Raji (cell line): ENCODE data around the gene YPEL5.
A peak's percentile ranks its signal among the peaks of the same experiment; 100 is the strongest.

Experiments
- POLR2A ChIP-seq: IDR thresholded peaks from 2 replicates; pipeline ENCODE4 v1.6.1; 2011; ENCODE audit warnings: low read depth, low read length, control low read depth; ENCODE audit not compliant: insufficient read depth

YPEL5 gene

DNA sequence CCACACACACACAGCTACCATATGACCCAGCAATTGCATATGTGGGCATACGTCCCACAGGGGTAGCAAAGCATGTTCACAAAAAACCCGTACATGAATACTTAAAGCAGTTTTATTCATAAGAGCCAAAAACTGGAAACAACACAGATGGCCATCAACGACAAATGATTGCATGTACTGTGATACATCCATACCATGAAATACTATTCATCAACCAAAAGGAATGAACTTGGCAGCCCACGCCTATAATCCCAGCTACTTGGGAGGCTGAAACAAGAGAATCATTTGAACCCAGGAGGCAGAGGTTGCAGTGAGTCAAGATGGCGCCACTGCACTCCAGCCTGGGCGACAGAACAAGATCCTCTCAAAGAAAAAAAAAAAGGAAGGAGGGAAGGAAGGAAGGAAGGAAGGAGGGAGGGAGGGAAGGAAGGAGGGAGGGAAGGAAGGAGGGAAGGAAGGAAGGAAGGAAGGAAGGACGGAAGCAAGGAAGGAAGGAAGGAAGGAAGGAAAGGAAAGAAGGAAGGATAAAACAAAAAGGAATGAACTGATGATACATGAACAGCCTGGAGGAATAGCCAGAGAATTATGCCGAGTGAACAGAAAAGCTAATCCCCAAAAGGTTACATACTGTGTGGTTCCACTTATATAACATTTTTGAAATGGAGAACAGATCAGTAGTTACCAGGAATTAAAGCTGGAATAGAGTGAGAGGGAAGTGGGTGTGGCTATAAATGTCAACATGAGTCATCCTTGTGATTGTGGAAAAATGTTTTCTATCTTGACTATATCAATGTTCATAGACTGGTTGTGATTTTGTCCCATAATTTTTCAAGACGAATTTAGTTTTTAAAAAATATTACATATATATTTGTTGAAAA is 19.6 kb upstream of the YPEL5 start:
- no peak for TF ChIP-seq POLR2A

DNA sequence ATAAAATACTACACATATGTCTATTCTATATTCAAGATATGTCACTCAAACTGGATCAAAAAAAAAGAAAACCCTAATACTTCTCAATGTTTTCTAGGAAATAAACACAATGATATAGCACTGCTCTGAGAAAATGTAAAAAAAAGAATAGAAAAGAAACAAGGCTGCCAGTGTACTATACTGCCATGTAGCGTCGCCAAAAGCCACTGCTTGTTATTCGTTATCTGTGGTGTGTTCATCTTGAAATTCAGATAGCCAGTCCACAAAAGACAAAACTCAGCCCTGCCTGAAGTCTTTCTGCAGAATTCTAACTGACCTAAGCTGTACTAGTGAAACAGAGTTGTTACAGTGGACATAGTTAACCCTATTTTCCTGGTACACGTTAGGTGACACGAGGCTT is 12.2 kb upstream of the YPEL5 start:
- TF ChIP-seq POLR2A: no peak

DNA sequence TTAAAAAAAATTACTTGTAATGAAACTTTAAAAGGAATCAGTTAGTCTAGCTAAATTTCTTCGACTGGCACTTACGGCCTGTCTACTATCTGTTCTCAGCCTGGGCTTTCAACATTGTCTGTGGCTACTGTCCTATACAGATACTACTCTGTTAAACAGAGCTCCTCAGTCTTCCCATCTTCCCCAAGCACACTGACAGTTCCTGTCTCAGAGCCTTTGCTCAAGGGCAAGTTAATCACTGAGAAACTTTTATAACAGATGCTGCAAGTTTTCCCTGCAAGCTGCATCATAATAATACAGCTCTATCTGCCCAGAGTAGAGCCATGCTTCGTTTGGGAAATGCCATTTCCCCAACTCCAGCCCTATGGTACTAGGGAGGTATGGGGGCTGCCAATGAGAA is 11.3 kb upstream of the YPEL5 start:
- TF ChIP-seq POLR2A: no peak

DNA sequence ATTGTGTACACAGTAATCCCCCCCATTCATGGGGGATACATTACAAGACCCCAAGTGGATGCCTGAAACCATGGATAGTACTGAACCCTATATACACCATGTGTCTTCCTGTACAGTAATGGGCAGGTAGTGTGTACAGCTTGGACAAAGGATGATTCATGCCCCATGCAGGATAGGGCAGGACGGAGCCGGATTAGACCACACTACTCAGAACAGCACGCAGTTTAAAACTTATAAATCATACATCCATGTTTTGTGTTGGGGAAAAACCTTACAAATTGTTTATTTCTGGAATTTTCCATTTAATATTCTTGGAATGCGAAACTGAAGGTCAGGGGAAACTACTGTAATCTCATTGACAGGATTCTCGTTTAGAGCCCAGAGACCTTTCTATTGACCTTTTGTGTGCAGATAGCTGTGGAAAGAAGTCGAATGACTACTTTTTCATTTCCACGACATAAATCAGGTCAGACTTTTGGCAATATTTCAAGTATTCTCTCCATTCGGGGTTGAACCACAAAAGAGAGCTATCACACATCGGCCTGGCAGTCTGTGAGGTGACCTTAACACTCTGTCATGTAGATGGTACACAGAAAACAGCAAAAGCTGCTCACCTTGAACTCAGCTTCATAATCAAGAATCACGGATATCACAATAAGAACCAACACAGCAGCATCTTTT is 9.9 kb upstream of the YPEL5 start:
- no peak for TF ChIP-seq POLR2A

DNA sequence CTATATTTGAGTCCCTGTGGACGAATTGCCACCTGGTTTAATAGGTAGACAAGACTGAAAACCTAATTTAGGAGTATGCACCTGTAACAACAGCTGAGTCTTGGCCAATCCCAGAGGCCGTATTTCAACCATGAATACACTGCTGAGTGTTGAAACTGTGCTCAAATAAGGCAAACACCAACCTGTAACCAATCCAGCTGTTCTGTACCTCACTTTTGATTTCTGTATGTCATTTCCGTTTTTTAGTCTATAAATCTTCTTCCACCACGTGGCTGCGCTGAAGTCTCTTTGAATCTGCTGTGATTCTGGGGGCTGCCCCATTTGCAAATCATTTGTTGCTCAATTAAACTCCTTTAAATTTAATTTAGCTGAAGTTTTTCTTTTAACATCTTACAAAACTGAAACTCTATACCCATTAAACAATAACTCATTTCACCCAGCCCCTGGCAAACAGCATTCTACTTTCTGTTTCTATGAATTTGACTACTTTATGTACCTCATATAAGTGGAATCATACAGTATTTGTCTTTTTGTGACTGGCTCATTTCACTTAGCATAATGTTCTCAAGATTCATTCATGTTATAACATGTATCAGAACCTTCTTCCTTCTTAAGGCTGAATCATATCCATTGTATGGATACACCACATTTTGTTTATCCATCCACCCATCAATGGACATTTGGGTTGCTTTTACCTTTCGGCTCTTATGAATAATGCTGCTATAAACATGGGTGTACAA is 7.5 kb upstream of the YPEL5 start:
- no peak for TF ChIP-seq POLR2A

DNA sequence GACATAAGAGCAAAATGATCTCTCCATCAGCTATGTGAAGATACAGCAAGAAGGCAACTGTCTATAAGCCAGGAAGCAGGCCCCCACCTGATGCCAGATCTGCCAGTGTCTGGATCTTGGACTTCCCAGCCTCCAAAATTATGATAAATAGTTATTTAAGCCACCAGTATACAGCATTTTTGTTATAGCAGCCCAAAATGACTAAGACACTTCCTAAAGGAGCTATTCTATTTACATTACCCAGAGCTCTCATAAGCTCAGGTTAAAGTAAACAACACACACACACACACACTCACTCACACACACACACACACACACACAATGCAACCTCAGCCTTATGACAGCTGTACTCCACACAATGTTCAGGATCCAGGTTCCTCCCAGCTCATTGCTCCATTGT is 5.7 kb upstream of the YPEL5 start:
- no peak for TF ChIP-seq POLR2A

DNA sequence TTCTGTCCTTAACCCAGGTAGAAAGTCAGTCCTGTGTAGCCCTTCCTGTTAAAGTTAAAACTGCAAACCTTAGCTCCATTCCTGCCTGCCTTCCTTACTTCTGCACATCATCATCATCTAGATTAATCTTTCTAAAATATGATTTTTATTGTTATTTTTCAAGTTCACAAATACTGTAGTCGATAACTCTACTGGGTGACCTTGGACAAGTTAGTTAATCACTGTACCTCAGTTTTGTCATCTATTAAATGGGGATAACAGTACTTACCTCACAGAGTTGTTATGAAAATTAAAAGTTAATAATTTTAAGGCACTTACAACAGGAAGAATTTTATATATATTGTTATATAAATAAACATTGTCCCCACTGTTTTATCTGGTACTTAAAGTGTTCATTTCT is 2.5 kb upstream of the YPEL5 start:
- TF ChIP-seq POLR2A: no peak

DNA sequence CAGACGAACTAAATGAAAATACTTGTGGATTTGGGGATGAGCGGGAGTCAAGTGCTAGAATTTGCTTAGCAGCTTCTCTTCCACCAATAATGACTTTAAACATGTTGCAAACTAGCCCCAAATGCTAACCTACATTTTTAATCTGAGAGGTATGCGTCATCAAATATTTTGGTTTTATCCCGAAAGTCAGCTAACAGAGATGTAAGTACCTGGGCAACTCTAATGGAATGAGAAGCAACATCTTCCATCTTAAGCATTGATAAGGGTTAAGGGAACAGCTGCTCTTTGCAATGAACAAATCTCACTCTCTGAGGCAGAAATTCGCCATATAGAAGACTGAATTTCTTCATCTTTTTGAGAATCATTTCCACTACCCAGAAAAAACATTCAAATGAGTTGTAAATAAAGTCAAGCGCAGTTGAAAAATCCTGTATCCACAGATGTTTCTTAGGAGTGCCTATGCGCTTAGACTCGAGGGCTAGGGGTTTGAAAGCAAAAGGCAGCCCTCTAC is 926 bp upstream of the YPEL5 start:
- TF ChIP-seq POLR2A: no peak

DNA sequence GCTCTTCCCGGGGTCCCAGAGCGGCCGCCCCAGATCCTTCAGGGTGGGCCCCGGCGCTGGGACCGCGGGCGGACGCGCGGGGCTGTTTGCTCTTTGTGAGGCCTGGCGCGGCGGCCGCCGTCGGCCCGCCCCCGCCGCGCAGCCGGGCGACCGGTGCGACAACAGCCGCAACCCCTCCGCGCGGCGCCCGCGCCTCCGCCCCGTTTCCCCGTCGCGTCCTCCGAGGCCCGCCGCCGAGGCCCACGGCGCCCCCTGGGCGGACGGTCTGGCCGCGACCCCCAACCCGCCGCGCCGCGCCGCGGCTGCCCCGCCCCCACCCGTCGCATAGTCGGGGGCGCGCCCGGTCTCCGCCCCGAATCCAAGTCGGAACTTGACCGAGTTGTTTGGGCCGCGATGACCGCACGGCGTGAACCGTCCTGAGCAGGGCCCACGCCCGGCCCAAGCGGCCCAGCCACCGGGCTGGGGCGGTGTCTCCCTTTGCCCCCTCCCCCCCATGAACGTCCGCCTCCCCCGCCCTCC is 448 bp downstream of the YPEL5 start:
- TF ChIP-seq POLR2A: peak; percentile 27; the same call in 1 of the 2 replicates

DNA sequence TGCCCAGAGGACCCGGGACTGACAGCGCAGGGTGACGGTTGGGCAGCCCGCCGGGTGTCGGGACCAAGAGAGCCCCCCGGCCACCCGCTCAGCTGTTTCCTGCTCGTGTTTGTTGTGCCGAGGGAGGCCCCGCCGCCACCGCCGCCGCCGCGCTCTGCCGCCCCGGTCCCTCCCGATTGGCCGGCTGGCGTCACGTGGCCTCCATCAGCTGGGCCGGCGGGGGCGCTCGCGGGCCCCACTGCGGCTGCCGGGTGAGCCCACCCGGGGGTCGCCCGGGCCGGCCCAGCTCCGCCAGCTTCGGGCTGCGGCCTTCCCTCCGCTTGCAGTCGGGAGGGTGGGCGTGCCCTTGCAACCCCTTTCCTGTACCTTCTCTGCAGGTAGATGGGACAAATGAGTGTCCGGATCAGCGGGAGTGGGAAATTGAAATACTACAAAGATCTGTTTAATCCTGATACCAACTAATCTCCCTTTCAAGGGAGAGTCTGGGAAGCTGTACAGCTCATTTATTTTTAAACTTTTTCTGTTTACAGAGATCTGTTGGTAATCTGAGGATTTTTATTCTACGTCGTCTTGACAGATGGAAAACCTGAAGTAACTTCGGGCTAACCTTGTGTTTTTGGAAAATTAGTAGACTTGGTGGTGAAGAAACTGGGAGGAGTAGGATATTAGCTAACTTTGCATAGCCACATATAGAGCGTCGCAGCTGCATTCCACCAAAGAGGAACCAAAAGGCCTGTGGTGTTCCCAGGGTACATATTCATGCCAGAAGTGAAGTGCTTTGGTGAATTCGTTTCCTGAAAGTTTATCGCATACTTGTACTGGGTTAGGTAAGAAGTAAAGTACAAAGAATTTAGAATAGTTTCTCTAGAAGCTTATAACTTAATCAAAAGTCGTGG is 1.2 kb downstream of the YPEL5 start:
- no peak for TF ChIP-seq POLR2A

DNA sequence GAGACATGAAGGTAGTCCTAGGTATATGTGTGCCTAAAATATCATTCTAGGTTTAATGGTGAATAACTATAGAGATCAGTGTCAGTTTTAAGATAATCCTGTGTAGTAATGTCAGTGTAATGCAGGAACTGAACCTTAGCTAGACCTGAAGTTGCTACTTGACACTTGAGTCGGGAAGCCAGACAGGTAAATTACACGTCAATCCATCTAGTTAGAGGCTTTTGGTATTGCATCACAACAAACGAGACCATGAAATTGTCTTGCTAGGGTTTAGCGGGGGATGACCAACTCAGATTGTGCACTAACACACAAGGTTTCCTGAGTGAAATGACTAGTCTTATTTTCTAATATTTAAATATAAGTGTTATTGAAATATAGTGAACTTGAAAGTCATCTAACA is 2.0 kb downstream of the YPEL5 start:
- TF ChIP-seq POLR2A: no peak

DNA sequence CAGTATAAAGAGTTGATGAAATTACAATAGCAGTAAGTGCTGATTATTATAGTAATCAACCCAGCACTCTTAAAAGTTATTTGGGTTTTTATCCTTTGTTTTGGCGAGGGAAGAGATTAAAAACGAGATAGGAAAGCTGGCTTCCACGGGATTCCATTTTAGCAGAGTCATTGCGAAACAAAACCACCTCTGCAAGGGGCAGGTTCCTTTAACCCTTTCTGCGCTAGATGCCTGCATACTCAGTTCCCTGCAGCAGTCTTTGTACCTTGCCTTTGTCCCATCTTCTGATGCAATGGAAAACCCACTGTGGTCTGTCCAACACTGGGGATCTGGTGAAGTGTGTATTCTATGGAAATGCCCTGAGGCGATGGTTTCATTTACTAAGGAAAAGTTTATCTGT is 2.7 kb downstream of the YPEL5 start:
- no peak for TF ChIP-seq POLR2A

DNA sequence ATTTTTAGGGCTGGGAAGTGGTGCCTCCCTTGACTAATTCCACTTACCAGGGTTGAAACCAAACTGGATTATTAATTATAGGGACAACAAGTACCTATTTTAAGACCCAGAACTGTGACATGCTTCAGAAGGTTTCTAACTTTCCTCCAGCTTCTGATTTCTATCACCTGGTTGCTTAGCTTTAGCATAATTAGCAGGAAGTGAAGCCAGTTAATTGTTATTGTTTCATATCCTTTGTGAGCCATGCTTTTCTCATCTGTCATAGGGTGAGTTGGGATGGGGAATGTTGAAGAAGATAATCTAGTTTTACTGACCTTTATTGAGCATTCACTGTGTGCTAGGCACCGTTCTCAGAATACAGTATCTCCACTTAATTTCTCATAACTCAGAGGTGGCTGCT is 3.2 kb downstream of the YPEL5 start:
- no peak for TF ChIP-seq POLR2A

DNA sequence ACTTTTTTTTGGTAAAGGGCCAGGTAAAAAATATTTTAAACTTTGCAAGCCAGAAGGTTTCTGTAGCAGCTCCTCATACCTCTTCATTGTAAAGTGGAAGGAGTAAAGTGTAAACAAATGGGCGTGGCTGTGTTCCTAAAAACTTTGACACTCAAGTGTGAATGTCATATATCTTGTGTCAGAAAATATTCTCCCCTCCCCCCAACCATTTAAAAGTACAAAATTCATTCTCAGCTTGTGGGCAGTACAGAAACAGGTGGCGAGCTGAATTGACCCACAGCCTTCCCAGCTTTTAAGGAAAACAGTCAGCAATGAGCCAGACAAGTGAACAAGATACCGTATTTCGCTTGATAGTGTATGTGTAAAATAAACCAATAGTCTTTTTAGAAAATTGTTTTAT is 4.0 kb downstream of the YPEL5 start:
- TF ChIP-seq POLR2A: no peak
